HG03159 (cell line): ENCODE results near the gene CDKAL1.

ENCODE experiments used
- ATAC-seq: cut with Tn5 transposase; IDR thresholded peaks from one replicate; pipeline ENCODE4 v1.9.1; 2021; ENCODE audit warnings: mild to moderate bottlenecking, moderate library complexity; ENCODE audit not compliant: unreplicated experiment

CDKAL1 gene

DNA sequence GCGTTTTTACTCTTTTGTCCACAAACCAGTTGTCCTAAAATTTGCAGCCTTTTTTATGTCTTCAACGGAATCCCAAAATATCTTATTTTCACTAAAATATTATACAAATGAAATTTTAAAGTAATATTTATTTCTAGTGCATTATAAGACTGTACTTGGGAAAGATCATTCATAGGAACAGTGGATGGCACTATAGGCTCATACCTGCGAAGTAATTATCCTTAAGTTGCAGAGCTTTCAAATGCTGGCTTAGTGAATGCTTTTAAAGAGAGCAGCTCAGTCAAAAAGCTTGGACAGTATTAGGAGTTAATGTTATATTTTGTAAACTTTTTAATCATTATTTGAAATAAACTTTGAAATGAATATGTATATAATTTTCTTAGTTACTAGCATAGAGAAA, 254.9 kb downstream of the CDKAL1 start:
- no peak for ATAC-seq

GRCh38 chr6:20790032-20790791, 256.0 kb downstream of the CDKAL1 start:
- ATAC-seq: no peak

- ATAC-seq: no peak
Measured at GRCh38 chr6:20791074-20791473, 256.8 kb downstream of the CDKAL1 start.

DNA sequence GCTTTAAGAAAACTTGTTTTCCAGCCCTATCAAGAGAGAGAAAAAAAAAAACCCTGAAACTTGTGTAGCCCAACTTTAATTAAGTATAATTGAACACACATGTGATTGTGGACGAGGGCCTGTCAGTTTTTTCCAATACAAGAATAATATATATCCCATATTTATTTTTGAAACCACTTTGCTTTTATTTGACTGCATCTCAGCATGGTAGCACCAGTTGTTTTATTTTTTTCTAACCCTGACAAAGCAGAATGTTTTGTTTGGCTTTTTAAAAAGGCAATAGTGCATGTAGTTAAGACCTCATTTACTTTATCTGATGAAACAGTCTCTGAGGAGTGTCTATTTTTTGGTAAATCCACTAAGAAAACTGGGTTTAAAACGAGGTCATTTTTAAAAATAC, 257.7 kb downstream of the CDKAL1 start:
- ATAC-seq: no peak

- ATAC-seq: no peak
Measured at GRCh38 chr6:20793174-20793573, 258.9 kb downstream of the CDKAL1 start.

- no peak for ATAC-seq
Measured at GRCh38 chr6:20797597-20797996, 263.3 kb downstream of the CDKAL1 start.

- ATAC-seq: no peak
Measured at GRCh38 chr6:20800229-20800628, 266.0 kb downstream of the CDKAL1 start.

DNA sequence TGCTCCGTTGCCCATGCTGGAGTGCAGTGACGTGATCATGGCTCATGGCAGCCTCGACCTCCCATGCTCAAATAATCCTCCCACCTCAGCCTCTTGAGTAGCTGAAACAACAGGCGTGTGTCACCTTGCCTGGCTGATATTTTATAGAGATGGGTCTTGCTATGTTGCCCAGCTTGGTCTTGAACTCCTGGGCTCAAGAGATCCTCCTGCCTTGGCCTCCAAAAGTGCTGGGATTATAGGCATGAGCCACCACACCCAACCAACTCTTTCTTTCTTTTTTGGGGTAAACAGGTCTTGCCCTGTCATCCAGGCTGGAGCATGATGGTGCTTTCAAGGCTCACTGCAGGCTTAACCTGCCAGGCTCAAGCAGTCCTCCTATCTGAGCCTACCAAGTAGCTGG, 266.4 kb downstream of the CDKAL1 start:
- no peak for ATAC-seq

GRCh38 chr6:20801595-20801994, 267.3 kb downstream of the CDKAL1 start:
- ATAC-seq: no peak

- ATAC-seq: no peak
Measured at GRCh38 chr6:20802596-20802995, 268.3 kb downstream of the CDKAL1 start.

DNA sequence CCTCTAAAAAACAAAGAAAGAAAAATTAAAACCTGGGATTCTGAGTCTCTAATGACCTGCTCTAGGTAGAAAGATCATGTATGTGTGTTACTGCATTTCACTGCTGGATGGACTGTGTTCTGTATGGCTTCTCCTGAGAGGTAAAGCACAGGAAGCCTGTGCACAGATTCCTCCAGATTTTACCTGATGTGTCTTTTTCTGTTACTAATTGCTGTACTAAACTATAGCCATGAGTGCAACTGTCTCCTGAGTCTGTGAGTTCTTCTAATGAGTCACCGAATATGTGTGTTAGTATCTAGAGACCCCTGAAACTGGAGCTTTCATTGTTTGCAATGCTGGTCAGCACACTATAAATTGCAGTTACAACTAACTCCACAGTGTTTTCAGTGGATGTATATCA, 270.8 kb downstream of the CDKAL1 start:
- ATAC-seq: no peak

- ATAC-seq: no peak
Measured at GRCh38 chr6:20806669-20807068, 272.4 kb downstream of the CDKAL1 start.

DNA sequence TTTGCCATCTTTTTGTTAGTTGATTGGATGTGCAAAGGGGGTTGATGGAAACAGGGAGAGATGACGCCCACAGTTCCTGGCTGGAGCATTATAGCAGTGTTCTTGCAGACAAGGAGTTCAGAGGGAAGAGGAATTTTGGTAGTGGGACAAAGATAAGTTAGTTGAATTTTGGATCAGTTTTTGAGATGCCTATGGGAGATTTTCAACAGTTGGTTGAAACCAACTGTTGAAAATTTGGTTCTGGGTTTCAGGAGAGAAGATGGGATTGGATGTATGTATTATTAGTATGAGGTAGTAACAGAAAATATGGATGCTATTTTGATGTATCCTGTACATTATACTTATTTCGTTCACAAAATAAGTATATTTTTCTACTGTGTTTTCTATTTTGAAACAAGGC, 274.2 kb downstream of the CDKAL1 start:
- no peak for ATAC-seq

DNA sequence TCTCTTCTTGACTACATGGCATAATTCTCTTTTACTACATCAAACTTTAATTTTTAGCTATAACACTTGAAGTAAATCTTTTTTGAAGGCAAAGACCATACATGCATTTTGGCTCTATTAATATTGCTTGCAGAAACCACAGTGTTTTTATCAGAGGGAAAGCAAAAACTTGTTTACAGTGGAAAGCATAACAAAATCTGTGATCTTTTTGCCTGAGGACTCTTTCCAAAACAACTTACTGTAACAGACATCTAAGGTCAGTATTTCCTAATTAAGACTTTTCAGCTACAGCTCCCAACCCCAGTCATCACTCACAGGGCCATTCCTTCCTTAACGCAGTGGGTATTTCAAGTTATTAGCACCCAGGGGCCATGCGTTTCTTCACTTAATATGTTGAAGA, 274.7 kb downstream of the CDKAL1 start:
- no peak for ATAC-seq

GRCh38 chr6:20810727-20811108, 276.5 kb downstream of the CDKAL1 start:
- ATAC-seq: no peak

- ATAC-seq: no peak
Measured at GRCh38 chr6:20811109-20811761, 277.0 kb downstream of the CDKAL1 start.

GRCh38 chr6:20812776-20813175, 278.5 kb downstream of the CDKAL1 start:
- ATAC-seq: no peak

DNA sequence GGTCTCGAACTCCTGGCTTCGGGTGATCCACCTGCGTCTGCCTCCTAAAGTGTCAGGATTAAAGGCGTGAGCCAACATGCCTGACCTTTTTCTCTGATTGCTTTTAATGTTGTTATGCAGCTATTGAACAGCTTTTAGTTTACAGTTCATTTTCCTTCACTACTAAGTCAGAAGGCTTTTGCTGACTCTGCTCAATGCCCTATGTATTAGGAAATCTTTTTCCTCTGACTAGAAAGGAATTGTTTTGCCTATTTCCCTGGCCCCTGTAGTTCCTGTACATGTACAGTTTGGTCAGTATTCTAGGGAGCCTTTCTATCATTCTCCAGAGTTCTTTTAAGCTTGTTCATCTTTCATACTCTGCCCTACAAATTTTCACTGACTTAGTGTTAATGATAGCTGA, 280.2 kb downstream of the CDKAL1 start:
- no peak for ATAC-seq

- no peak for ATAC-seq
Measured at GRCh38 chr6:20816126-20816525, 281.9 kb downstream of the CDKAL1 start.

GRCh38 chr6:20817806-20818320, 283.6 kb downstream of the CDKAL1 start:
- ATAC-seq: no peak

DNA sequence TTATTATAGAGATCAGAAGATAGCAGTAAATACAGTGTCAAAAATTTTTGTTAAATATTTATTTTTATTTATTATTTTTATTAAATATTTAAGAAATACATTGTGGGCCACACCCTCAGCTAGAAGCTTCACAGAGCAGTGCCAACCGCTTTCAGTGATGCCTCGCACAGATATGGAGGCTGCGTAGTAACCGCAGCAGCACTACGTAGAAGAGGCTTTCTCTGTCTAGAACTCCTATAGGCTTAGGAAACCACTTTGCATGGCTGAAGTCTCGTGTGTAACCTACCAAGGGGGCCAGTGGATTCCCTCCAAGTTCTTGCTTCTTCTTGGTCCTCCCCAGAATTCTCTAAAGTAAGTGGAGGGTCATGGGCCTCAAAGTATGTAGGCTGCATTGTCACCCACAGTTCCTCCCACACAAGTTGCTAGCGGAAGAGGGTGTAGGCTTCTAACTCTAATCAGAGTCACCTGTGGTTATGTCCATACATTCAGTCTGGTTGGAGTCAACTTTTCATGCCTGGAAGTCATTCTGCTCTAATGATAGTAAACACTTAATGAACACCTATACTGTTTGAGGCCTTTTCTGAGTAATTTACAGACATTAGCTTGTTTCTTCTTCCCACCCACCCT, 285.6 kb downstream of the CDKAL1 start:
- no peak for ATAC-seq

DNA sequence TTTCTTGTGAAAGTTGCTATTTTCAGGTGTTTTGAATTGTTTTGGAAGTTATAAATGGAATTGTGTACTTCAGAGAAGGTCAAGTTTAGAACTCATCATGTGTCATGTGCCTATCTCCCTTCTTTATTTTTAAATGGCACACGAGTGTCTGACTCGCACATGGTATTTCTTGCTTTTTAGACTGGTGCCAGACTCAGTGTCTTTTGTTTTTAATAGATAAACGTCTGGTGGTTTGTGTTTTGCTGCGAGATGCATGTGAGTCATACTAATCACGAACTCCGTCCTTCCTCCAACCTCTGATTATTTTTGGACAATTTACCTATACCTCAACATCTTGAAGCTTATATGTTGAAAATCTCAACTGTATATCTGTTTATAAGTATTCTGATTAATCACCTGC, 292.1 kb downstream of the CDKAL1 start:
- ATAC-seq: no peak
